ENCODE results near the gene RNF114. TPM values are rescaled to one million over a fixed set of nuclear protein-coding genes. Genes with fewer than 3 reads are reported as not detected.

The RNF114 gene
- total RNA-seq, 3 donors from 2014 or later = 81.3 to 89.0 (median 88.2) TPM

- no peaks in the 10 kb centered on the region for H3K36me3 ChIP-seq (ENCODE audit: low read depth)
- intact Hi-C loops (cut with DNase I, micrococcal nuclease) = no loop called here
- no peaks in the 10 kb centered on the region for H3K9me3 ChIP-seq
- DNase-seq (no peak), ATAC-seq (no peak)
- no peak for TF ChIP-seq CTCF (IDR thresholded peaks at IDR 0.05)
- no peak overlapping the region for H3K4me3 ChIP-seq
- no peaks in the 10 kb centered on the region for H3K4me1 ChIP-seq (ENCODE audit: low read depth)
Observed at GRCh38 chr20:50001784-50002311, 65.7 kb downstream of the RNF114 start.

GRCh38 chr20:50003253-50003656 is 67.1 kb downstream of the RNF114 start:
- intact Hi-C loops (cut with DNase I, micrococcal nuclease) = no loop called here
- H3K4me1 ChIP-seq (ENCODE audit: low read depth) = no peaks in the 10 kb centered on the region
- ATAC-seq = no peak
- no peak for DNase-seq
- no peaks in the 10 kb centered on the region for H3K36me3 ChIP-seq (ENCODE audit: low read depth)
- H3K4me3 ChIP-seq = no peak overlapping the region
- no peak for TF ChIP-seq CTCF (IDR thresholded peaks at IDR 0.05)
- H3K9me3 ChIP-seq = no peaks in the 10 kb centered on the region

Other genes with a start within 250 kb of the RNF114 start
- 10 to 100 TPM; 52.4 to 65.1 (median 60.2) TPM for gene B4GALT5, start 222.5 kb upstream of the RNF114 start, total RNA-seq
- 10 to 100 TPM; 15.9 to 26.9 (median 16.3) TPM for gene SLC9A8, start 123.6 kb upstream of the RNF114 start, total RNA-seq
- gene SPATA2, start 20.9 kb upstream of the RNF114 start, total RNA-seq = 10 to 100 TPM; 16.2 to 24.1 (median 20.2) TPM
- gene SNAI1, start 46.6 kb downstream of the RNF114 start, total RNA-seq = 1 to 10 TPM in 1 of 3 donors, under 1 TPM in 2; 0.78 to 4.5 (median 0.96) TPM
- 10 to 100 TPM; 90.1 to 94.4 (median 94.1) TPM for gene UBE2V1, start 176.8 kb downstream of the RNF114 start, total RNA-seq
- gene PEDS1, start 217.3 kb downstream of the RNF114 start, total RNA-seq = 10 to 100 TPM; 21.2 to 34.3 (median 23.3) TPM